HuH-7 (cell line): Measurements from ENCODE around the gene SPDYE2B.
"Not testable (repeated sequence)": the region's sequence is repeated elsewhere in the genome, so short reads cannot be mapped to it uniquely, and the experiment has no call there.

ENCODE experiments used
- DNase-seq: peaks from one replicate; pipeline ENCODE4 v3.0.0; 2011; ENCODE audit warnings: low spot score

The SPDYE2B gene

GRCh38 chr7:102649924-102650323, at the start of gene SPDYE2B:
Gene SPDYE2B (plus strand): TSS chr7:102650319. CDS start chr7:102652349, 2,030 bp downstream.
- DNase-seq: not testable (repeated sequence)

DNA sequence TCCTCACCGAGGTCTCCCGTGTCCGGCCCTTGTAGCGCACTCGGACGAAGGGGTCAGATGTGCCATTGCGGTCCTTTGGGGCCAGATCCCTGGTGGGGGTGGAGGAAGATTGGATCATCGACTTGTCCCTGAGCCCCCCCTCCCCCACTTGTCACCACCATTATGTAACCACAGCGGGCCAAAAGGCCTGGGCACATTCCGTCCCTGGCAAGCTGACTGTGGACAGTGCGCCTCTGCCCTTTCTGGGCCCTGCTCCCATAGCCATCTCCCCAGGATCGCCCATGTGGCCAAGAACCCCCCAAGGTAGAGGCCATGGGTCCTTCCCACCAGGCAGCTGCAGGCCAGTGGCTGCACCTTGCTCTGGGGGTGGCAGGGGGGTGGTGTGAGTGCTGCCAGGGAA, 47.8 kb upstream of the SPDYE2B start:
- DNase-seq: not testable (repeated sequence)

DNA sequence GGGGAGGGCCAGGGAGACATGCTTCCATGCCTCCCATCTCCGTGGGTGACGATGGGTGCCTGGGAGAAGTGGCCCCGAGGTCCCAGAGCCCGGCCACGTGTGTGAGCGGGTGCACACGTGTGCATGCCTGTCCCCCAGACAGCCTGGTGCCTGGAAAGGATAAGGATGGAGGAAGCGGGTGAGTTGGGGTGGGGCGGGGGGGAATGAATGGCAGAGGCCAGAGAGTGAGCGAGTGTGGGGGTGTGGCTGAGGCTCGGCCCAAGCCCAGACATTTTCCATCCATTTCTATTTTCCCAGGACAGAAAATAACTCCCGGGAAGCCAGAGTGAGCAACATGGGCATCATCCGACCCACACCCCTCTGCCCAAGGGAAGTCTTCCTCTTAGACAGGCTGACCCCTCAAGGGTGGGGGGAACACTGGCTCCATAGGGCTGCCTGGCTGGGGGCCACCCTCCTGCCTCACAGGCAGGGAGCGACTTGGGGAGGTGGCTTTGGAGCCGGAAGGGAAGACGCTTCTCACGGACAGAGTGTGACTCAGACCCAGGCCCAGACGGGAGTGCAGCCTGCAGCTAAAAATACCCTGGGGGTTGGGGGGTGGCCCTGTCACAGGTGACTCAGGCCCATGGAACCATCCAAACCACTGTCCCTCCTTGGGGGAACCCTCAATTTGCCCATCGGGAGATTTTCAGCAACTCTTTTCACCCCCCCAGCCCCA, 45.5 kb upstream of the SPDYE2B start:
- DNase-seq: not testable (repeated sequence)

- DNase-seq: not testable (repeated sequence)
Measured at GRCh38 chr7:102606848-102607247, 43.3 kb upstream of the SPDYE2B start.

GRCh38 chr7:102609734-102610133, 40.4 kb upstream of the SPDYE2B start:
- DNase-seq: not testable (repeated sequence)

DNA sequence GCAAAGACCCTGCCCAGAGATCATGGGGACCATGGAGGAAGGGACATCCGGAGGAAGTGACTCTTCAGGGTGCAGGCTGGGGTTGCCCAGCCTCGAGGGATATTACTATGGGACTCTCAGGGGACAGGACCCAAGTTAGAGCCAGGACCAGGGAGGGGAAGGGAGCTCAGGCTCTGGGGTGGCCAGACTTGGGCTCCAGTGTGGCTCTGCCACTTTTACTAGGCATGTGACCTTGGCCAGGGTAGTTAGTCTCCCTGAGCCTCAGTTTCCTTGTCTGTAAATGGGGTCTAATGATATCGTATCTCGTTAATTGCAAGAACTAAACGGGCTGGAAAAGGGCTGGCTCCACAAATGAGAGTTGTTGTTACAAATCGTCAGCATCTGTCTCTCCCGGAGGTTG, 39.7 kb upstream of the SPDYE2B start:
- DNase-seq: not testable (repeated sequence)

DNA sequence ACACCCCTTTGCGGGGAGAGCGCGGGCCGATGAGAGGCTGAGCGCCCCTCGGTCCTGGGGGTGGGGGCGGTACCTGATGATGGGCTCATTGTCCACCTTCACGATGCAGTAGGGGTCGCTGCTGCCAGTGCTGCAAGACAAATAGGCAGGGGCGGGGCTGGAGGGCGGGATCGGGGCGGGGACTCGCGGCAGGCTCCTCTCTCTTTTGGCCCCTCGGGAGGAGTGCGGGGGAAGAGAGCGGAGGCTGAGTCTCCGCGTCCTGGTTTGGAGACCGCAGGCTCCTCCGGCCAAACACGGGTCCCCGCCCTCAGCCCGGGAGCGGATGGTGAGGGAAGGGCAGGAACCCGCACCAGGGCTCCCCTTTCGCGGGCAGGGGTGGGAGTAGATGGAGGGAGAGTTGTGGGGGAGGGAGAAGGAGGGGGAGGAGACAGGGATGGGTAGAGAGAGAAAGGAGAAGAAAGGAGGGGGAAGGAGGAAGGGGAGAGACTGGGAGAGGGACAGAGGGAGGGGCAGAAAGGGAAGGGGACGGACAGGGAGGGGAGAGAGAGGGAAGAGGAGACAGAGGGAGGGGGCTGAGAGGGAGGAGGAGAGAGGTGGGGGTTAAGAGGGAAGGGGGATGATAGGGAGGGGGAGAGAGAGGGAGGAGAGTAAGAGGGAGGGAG, 39.0 kb upstream of the SPDYE2B start:
- not testable (repeated sequence) for DNase-seq

DNA sequence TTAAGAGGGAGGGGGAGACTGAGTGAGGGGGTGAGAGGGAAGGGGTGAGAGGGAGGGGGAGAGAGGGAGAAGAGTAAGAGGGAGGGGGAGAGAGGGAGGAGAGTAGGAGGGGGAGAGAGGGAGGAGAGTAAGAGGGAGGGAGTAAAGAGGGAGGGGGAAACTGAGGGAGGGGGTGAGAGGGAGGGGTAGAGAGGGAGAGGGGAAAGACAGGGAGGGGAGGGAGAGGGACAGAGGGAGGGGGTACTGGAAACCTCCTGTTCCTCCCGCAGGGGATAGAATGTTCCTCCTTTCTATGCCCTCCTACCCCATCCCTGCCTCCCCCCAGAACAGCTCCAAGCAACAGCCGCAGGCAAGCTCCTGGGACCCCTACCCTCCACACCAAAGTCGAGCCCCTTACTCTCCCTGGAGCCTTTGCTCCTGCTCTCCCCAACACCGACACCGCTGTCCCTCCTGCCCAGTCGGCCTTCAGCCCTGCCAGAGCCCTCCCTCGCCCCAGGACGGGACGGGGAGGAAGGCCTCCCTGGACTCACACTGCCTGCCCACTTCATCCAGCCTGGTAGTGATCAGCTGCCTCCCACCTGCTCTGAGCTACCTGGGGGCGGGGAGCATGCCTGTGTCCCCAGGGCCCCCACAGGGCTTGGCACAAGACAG, 38.3 kb upstream of the SPDYE2B start:
- DNase-seq: not testable (repeated sequence)

DNA sequence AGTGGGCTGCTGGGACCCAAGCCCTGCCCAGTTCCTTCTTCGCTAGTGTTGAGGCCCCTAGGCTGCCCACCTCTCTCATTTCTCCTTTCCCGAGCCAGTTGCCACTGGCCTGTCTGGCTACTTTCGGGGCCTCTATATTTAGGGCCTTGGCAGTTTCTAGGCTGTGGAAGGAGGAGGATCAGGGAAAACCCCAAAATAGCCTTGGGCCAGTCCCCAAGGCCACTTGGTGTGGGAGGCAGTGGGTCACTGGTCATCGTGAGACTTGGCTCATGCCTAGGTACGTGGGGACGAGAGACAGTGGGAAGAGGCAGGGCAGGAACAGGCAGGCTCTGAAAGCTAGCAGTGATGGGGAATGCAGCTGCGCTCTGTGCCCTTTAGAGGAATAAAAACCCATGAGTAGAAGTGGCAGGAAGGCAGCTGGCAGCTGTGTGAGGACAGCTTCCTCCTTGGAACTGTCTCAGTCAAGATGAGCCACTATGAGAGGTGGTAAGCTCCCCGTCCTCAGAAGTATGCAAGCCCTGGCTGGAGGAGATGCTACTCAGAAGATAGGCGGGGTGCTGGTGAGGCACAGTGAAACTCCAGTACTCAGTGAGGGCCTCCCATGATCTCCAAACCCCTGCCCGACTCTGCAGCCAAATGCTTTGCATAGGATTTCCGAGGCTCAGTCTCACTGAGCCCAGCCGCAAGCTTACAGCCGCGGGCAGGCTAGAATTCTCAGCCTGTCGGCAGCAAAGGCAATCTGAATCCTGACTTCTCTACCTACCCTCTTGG, 36.4 kb upstream of the SPDYE2B start:
- not testable (repeated sequence) for DNase-seq

GRCh38 chr7:102614346-102614697, 35.8 kb upstream of the SPDYE2B start:
- not testable (repeated sequence) for DNase-seq

DNA sequence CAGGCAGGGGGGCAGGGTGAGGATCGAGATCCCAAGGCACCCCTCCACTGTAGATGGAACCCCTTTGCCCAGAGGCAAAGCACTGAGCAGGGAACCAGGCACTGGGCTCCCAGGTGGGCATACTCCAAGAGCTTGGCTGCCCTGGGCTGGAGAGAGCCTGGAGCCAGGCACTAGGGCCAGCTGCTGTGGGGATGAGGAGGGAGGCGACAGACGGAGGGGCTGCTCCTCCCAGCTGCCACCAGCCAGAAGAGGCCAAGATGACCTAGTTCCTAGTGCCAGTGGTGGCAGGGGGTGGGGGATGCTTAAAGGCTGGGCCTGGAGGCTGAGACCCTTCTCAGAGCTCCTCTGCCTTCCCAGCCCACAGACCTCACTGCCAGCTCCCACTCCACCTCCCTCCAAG, 35.2 kb upstream of the SPDYE2B start:
- not testable (repeated sequence) for DNase-seq

GRCh38 chr7:102615930-102616329, 34.2 kb upstream of the SPDYE2B start:
- not testable (repeated sequence) for DNase-seq

GRCh38 chr7:102616507-102617125, 33.5 kb upstream of the SPDYE2B start, which contains the start of gene RASA4:
Gene RASA4 (minus strand): TSS chr7:102616756. CDS start chr7:102616689, 67 bp downstream.
- not testable (repeated sequence) for DNase-seq

- DNase-seq: not testable (repeated sequence)
Measured at GRCh38 chr7:102618122-102618521, 32.0 kb upstream of the SPDYE2B start.

DNA sequence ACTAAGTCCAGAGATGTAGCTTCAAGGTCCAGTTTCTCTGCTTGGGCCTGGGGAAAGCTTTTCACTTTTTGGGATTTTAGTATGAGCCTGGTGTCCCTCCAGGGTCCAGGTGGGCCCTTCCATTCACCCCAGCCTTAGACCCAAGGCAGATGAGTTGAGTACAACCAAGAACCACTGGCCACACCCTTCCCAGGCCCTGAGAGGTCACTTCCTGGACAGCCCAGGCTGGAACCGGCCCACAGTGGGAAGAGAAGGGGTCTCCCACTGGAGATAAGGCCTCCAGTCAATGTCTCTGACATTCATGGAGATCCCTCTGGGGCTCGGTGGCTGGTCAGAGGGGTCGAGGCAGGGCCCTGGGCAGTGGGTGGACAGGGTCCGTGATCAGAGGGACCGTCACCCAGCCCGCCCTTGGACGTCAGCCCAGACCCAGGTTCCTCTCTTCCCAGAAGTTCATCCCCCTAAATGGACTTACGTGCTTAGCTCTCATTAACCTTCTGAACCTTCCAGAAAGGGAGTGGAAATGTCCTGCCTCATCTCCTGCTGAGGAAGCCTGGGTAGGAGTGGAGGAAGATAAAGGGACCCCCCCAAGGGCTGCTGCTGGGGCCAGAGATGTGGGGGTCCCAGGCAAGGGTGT, 22.7 kb upstream of the SPDYE2B start:
- DNase-seq: not testable (repeated sequence)

- DNase-seq: not testable (repeated sequence)
Measured at GRCh38 chr7:102630622-102631021, 19.5 kb upstream of the SPDYE2B start.

DNA sequence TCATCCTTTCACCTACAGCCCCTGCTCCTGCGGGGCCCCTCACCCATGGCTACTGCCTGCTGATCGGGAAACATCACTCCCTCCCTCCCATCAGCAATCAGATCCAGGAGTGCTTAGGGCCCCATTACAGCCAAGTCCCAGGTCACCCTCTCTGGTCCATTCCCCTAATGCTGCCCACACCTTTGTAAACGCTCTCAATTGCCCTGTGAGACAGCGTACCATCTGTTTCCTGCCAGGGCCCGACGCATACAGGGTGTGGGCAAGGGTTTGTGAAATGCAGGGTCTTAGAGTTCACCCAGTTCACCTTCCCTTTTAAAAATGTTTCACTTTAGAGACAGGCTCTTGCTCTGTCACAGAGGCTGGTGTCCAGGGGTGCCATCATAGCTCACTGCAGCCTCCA, 15.8 kb upstream of the SPDYE2B start:
- not testable (repeated sequence) for DNase-seq

DNA sequence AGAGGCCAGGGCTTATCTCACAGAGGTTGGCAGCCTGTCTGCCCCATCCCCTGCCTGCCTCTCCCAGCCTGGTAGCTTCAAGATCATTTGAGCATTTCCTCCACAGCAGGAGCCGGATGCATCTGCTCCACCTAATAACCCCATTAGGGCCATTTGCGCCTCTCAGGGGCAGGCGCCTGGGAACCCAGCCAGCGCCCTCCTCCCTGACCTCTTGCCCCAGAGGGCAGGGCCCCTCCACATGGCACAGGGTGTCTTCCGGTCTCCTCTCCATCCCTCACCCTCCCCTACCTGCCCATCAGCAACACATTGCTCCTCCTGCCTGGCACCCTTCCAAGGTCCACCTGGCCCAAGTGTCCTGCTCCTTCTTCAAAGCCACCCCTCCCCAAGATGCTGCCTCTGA, 14.8 kb upstream of the SPDYE2B start:
- DNase-seq: not testable (repeated sequence)

GRCh38 chr7:102636956-102637355, 13.2 kb upstream of the SPDYE2B start:
- DNase-seq: not testable (repeated sequence)

GRCh38 chr7:102638848-102639247, 11.3 kb upstream of the SPDYE2B start:
- not testable (repeated sequence) for DNase-seq

DNA sequence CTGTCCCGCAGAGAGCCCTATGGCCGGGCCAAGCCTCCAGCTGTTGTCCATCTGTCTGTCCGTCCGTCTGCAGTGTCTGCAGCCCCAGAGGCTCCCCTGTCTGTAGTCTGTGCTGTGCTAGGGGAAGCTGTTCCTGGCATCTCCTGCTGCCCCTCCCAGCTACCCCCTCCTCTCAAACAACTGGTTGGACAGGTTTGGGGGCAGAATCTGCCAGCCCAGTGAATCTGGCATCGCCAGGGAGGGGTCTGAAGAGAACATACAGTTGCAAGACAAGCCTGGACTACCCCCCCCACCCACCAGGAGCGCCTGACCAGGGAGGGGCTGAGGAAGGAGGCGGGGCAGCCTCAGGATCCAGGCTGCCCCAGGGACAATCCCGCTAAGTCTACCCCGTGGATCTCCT, 7.4 kb upstream of the SPDYE2B start, which contains the start of gene UPK3BL1:
Gene UPK3BL1 (minus strand): TSS at position 101 of the 400 bp plus-strand sequence. CDS start 50 bp downstream, at position 51.
- DNase-seq: not testable (repeated sequence)
